ENCODE results near the gene CRYBG2.

DNA sequence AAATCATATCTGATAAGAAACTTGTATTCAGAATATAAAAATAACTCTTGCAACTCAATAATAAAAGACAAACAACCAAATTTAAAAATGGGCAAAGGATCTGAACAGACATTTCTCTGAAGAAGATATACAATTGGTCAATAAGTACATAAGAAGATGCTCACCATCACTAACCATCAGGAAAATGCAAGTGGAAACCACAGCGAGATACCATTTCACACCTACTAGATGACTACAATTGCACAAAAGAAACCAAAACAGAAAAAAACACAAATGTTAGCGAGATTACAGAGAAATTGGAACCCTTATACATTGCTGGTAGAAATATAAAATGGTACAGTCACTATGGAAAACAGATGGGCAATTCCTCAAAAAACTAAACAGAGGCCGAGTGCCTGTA lies 30.1 kb upstream of the CRYBG2 start:
- TF ChIP-seq, protein P1, sequence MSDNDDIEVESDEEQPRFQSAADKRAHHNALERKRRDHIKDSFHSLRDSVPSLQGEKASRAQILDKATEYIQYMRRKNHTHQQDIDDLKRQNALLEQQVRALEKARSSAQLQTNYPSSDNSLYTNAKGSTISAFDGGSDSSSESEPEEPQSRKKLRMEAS (IDR thresholded peaks at IDR 0.05; ENCODE audit: low read depth, low read length), result no peak
- TF ChIP-seq ZNF384 (IDR thresholded peaks at IDR 0.05; ENCODE audit: borderline replicate concordance, low read depth, low read length), result no peak
- TF ChIP-seq RAD51 (IDR thresholded peaks at IDR 0.05), result no peak
- TF ChIP-seq YY1 (IDR thresholded peaks at IDR 0.05; ENCODE audit: low read depth, low read length), result no peak
- TF ChIP-seq CEBPB (IDR thresholded peaks at IDR 0.05; ENCODE audit: borderline replicate concordance in 1 of 2, low read depth in 2 of 2, low read length in 2 of 2), result no peak
- TF ChIP-seq, protein P2, sequence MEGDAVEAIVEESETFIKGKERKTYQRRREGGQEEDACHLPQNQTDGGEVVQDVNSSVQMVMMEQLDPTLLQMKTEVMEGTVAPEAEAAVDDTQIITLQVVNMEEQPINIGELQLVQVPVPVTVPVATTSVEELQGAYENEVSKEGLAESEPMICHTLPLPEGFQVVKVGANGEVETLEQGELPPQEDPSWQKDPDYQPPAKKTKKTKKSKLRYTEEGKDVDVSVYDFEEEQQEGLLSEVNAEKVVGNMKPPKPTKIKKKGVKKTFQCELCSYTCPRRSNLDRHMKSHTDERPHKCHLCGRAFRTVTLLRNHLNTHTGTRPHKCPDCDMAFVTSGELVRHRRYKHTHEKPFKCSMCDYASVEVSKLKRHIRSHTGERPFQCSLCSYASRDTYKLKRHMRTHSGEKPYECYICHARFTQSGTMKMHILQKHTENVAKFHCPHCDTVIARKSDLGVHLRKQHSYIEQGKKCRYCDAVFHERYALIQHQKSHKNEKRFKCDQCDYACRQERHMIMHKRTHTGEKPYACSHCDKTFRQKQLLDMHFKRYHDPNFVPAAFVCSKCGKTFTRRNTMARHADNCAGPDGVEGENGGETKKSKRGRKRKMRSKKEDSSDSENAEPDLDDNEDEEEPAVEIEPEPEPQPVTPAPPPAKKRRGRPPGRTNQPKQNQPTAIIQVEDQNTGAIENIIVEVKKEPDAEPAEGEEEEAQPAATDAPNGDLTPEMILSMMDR (IDR thresholded peaks at IDR 0.05 in 2 of 3, conservative IDR thresholded peaks at IDR 0.05 in 1 of 3; ENCODE audit: control insufficient read depth in 2 of 3, extremely low read depth in 1 of 3, insufficient read depth in 1 of 3, low read depth in 3 of 3, low read length in 3 of 3), result no peak
- TF ChIP-seq NFYB (IDR thresholded peaks at IDR 0.05; ENCODE audit: insufficient read depth, low read depth, low read length), result no peak
- no peak for TF ChIP-seq FOXM1 (IDR thresholded peaks at IDR 0.05; ENCODE audit: low read depth, low read length)
- TF ChIP-seq CBX3 (IDR thresholded peaks at IDR 0.05; ENCODE audit: borderline replicate concordance, low read depth), result no peak

Measured in GM12878 (cell line).